ENCODE data around the gene USP43.

DNA sequence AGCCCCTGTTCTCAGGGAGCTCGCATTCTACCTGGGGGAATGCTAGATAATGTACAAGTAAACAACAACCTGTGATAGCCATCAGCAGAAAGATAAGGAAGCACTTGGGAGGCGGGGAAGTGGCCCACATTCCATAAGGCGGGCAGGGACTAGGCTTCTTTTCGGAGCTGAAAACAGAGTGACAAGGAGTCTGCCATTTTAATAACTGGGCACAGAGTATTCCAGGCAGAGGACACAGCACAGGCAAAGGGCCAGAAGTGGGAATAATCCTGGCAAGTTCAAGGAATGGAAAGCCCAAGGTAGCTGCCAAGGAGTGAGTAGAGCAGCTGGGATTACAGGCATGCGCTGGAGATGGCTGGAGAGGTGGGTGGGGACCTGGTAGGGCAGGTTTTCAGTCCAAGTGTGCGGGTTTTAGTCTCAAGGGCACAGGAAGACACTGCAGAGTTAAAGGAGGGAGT lies 24.3 kb downstream of the USP43 start:
- TF ChIP-seq CTCF (IDR thresholded peaks at IDR 0.05) (no peak), POLR2A (IDR thresholded peaks at IDR 0.05) (no peak)

Data from transverse colon (tissue), 3 donors.